ENCODE results near the gene RNF43.

Gene RNF43

GRCh38 chr17:58432806-58433573, 15.7 kb upstream of the RNF43 start:
- no peak overlapping the region for H3K4me3 ChIP-seq (ENCODE audit: insufficient read length, low read depth)
- no peaks in the 10 kb centered on the region for H3K9me3 ChIP-seq (ENCODE audit: insufficient read depth, low read length)
- no peaks in the 10 kb centered on the region for H3K27me3 ChIP-seq (ENCODE audit: insufficient read depth, insufficient read length)
- H3K4me1 ChIP-seq (ENCODE audit: insufficient read depth, insufficient read length): no peaks in the 10 kb centered on the region
- no peak overlapping the region for H3K9ac ChIP-seq (ENCODE audit: insufficient read length, low read depth)
- TF ChIP-seq ZNF274 (IDR thresholded peaks at IDR 0.05; ENCODE audit: low read depth, low read length): no peak
- TF ChIP-seq SUZ12 (IDR thresholded peaks at IDR 0.05; ENCODE audit: extremely low read depth, insufficient read depth, insufficient read length): no peak
- no peak for TF ChIP-seq YY1 (IDR thresholded peaks at IDR 0.05; ENCODE audit: insufficient read depth, insufficient read length)
- no peak for DNase-seq (ENCODE audit: low read depth, low spot score)
- no peaks in the 10 kb centered on the region for H3K36me3 ChIP-seq (ENCODE audit: insufficient read depth, insufficient read length, low read length)

GRCh38 chr17:58427807-58428206, 10.5 kb upstream of the RNF43 start:
- no peak for TF ChIP-seq SUZ12 (IDR thresholded peaks at IDR 0.05; ENCODE audit: extremely low read depth, insufficient read depth, insufficient read length)
- TF ChIP-seq ZNF274 (IDR thresholded peaks at IDR 0.05; ENCODE audit: low read depth, low read length): no peak
- H3K9me3 ChIP-seq (ENCODE audit: insufficient read depth, low read length): no peaks in the 10 kb centered on the region

GRCh38 chr17:58421711-58422110, 4.4 kb upstream of the RNF43 start:
- Histone ChIP-seq H3K36me3 (ENCODE audit: insufficient read depth, insufficient read length, low read length) (no peaks in the 10 kb centered on the region), H3K4me3 (ENCODE audit: insufficient read length, low read depth) (no peak overlapping the region), H3K27me3 (ENCODE audit: insufficient read depth, insufficient read length) (no peaks in the 10 kb centered on the region), H3K9ac (ENCODE audit: insufficient read length, low read depth) (no peak overlapping the region), H3K4me1 (ENCODE audit: insufficient read depth, insufficient read length) (no peaks in the 10 kb centered on the region), H3K9me3 (ENCODE audit: insufficient read depth, low read length) (no peaks in the 10 kb centered on the region)
- DNase-seq (ENCODE audit: low read depth, low spot score): no peak
- no peak for TF ChIP-seq ZNF274 (IDR thresholded peaks at IDR 0.05; ENCODE audit: low read depth, low read length)
- TF ChIP-seq SUZ12 (IDR thresholded peaks at IDR 0.05; ENCODE audit: extremely low read depth, insufficient read depth, insufficient read length): no peak
- no peak for TF ChIP-seq YY1 (IDR thresholded peaks at IDR 0.05; ENCODE audit: insufficient read depth, insufficient read length)

More at GRCh38 chr17:58427807-58428206, 10.5 kb upstream of the RNF43 start:
- Histone ChIP-seq H3K27me3 (ENCODE audit: insufficient read depth, insufficient read length) (no peaks in the 10 kb centered on the region), H3K4me3 (ENCODE audit: insufficient read length, low read depth) (no peak overlapping the region), H3K36me3 (ENCODE audit: insufficient read depth, insufficient read length, low read length) (no peaks in the 10 kb centered on the region), H3K4me1 (ENCODE audit: insufficient read depth, insufficient read length) (no peaks in the 10 kb centered on the region), H3K9ac (ENCODE audit: insufficient read length, low read depth) (no peak overlapping the region)
- DNase-seq (ENCODE audit: low read depth, low spot score): no peak

GRCh38 chr17:58420827-58421226, 3.5 kb upstream of the RNF43 start:
- H3K9me3 ChIP-seq (ENCODE audit: insufficient read depth, low read length): no peaks in the 10 kb centered on the region
- no peak overlapping the region for H3K4me3 ChIP-seq (ENCODE audit: insufficient read length, low read depth)
- no peaks in the 10 kb centered on the region for H3K27me3 ChIP-seq (ENCODE audit: insufficient read depth, insufficient read length)
- H3K9ac ChIP-seq (ENCODE audit: insufficient read length, low read depth): no peak overlapping the region
- H3K36me3 ChIP-seq (ENCODE audit: insufficient read depth, insufficient read length, low read length): no peaks in the 10 kb centered on the region
- TF ChIP-seq ZNF274 (IDR thresholded peaks at IDR 0.05; ENCODE audit: low read depth, low read length) (no peak), YY1 (IDR thresholded peaks at IDR 0.05; ENCODE audit: insufficient read depth, insufficient read length) (no peak), SUZ12 (IDR thresholded peaks at IDR 0.05; ENCODE audit: extremely low read depth, insufficient read depth, insufficient read length) (no peak)
- no peaks in the 10 kb centered on the region for H3K4me1 ChIP-seq (ENCODE audit: insufficient read depth, insufficient read length)
- DNase-seq (ENCODE audit: low read depth, low spot score): no peak

- no peaks in the 10 kb centered on the region for H3K36me3 ChIP-seq (ENCODE audit: insufficient read depth, insufficient read length, low read length)
- no peaks in the 10 kb centered on the region for H3K27me3 ChIP-seq (ENCODE audit: insufficient read depth, insufficient read length)
- H3K4me1 ChIP-seq (ENCODE audit: insufficient read depth, insufficient read length): no peaks in the 10 kb centered on the region
- H3K9me3 ChIP-seq (ENCODE audit: insufficient read depth, low read length): no peaks in the 10 kb centered on the region
- H3K9ac ChIP-seq (ENCODE audit: insufficient read length, low read depth): peak overlapping the region; percentile 61
- TF ChIP-seq ZNF274 (IDR thresholded peaks at IDR 0.05; ENCODE audit: low read depth, low read length): no peak
- TF ChIP-seq SUZ12 (IDR thresholded peaks at IDR 0.05; ENCODE audit: extremely low read depth, insufficient read depth, insufficient read length): no peak
- TF ChIP-seq YY1 (IDR thresholded peaks at IDR 0.05; ENCODE audit: insufficient read depth, insufficient read length): no peak
- H3K4me3 ChIP-seq (ENCODE audit: insufficient read length, low read depth): peak overlapping the region; percentile 54
- no peak for DNase-seq (ENCODE audit: low read depth, low spot score)
Measured at GRCh38 chr17:58416937-58417299, 416 bp downstream of the RNF43 start.

- Histone ChIP-seq H3K27me3 (ENCODE audit: insufficient read depth, insufficient read length) (no peaks in the 10 kb centered on the region), H3K9me3 (ENCODE audit: insufficient read depth, low read length) (no peaks in the 10 kb centered on the region), H3K4me3 (ENCODE audit: insufficient read length, low read depth) (peak overlapping the region; percentile 54), H3K36me3 (ENCODE audit: insufficient read depth, insufficient read length, low read length) (no peaks in the 10 kb centered on the region), H3K9ac (ENCODE audit: insufficient read length, low read depth) (peak overlapping the region; percentile 61), H3K4me1 (ENCODE audit: insufficient read depth, insufficient read length) (no peaks in the 10 kb centered on the region)
- DNase-seq (ENCODE audit: low read depth, low spot score): no peak
- TF ChIP-seq YY1 (IDR thresholded peaks at IDR 0.05; ENCODE audit: insufficient read depth, insufficient read length): no peak
Measured at GRCh38 chr17:58416396-58416795, 938 bp downstream of the RNF43 start.

- Histone ChIP-seq H3K4me3 (ENCODE audit: insufficient read length, low read depth) (peak overlapping the region; percentile 54), H3K9ac (ENCODE audit: insufficient read length, low read depth) (peak overlapping the region; percentile 61)
Measured at GRCh38 chr17:58415371-58416055, 1.8 kb downstream of the RNF43 start.

More at GRCh38 chr17:58415371-58416055, 1.8 kb downstream of the RNF43 start:
- Histone ChIP-seq H3K9me3 (ENCODE audit: insufficient read depth, low read length) (no peaks in the 10 kb centered on the region), H3K36me3 (ENCODE audit: insufficient read depth, insufficient read length, low read length) (no peaks in the 10 kb centered on the region), H3K27me3 (ENCODE audit: insufficient read depth, insufficient read length) (no peaks in the 10 kb centered on the region), H3K4me1 (ENCODE audit: insufficient read depth, insufficient read length) (no peaks in the 10 kb centered on the region)
- DNase-seq (ENCODE audit: low read depth, low spot score): no peak
- TF ChIP-seq SUZ12 (IDR thresholded peaks at IDR 0.05; ENCODE audit: extremely low read depth, insufficient read depth, insufficient read length) (no peak), YY1 (IDR thresholded peaks at IDR 0.05; ENCODE audit: insufficient read depth, insufficient read length) (no peak), ZNF274 (IDR thresholded peaks at IDR 0.05; ENCODE audit: low read depth, low read length) (no peak)
